Erythroblast (primary cell): ENCODE results near the gene OS9.

ENCODE experiments used
- DNase-seq, 2 experiments: peaks; one replicate each; lab custom pipeline; 2025; lab: John Stamatoyannopoulos, UW
- GATA1 ChIP-seq: IDR thresholded peaks from 2 replicates; pipeline ENCODE4 v1.6.1; 2011; ENCODE audit warnings: low read depth, mild to moderate bottlenecking, control low read depth, low read length, moderate library complexity
- POLR2A ChIP-seq: IDR thresholded peaks from 2 replicates; pipeline ENCODE4 v1.6.1; 2011; ENCODE audit warnings: mild to moderate bottlenecking, low read length

The OS9 gene

DNA sequence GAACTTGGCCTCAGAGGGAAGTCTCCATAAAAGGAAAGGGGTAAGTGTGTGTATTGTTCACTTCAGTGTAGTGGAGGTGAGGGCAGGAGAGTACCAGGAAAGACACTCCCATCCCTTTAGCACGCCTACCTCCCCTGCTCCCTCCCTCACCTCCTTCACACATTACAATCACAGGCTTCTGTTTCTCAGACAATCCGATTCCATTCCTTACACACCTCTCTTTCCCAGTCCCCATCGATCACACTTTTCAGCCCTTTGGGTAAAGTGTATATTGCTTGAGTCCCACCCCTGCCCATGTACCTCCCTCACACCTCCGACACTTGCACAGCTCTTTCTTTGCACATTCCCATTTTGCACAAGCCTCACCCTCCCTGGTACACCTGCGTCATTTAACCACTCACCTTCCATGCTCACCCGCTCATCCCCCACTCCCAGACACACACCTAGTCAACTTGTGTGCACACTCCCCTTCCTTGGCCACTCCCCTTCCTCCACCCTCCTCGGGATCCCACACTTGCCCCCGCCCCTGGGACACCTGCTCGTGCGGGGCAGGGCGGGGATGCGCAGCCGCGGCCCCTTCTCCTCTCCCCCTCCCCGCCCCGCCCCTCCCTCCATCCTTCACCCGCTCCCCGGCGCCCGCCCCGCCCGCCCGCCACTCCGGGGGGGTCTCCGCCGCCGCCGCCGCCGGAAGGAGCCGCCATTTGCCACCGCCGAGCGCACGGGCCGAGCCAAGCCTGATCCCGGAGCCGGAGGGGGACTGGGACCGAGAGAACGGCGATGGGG, 60.7 kb downstream of the OS9 start, which contains the start of gene MARCHF9:
TSS of gene MARCHF9 (plus strand) at position 693 of the 783 bp plus-strand sequence. CDS start 426 bp downstream, outside the sequence.
- DNase-seq, result peak; percentile 67 to 75
- no peak for TF ChIP-seq POLR2A
- TF ChIP-seq GATA1, result no peak

- DNase-seq, result no peak
- TF ChIP-seq POLR2A, result no peak
- no peak for TF ChIP-seq GATA1
Observed at GRCh38 chr12:57755194-57755453, 61.2 kb downstream of the OS9 start.

DNA sequence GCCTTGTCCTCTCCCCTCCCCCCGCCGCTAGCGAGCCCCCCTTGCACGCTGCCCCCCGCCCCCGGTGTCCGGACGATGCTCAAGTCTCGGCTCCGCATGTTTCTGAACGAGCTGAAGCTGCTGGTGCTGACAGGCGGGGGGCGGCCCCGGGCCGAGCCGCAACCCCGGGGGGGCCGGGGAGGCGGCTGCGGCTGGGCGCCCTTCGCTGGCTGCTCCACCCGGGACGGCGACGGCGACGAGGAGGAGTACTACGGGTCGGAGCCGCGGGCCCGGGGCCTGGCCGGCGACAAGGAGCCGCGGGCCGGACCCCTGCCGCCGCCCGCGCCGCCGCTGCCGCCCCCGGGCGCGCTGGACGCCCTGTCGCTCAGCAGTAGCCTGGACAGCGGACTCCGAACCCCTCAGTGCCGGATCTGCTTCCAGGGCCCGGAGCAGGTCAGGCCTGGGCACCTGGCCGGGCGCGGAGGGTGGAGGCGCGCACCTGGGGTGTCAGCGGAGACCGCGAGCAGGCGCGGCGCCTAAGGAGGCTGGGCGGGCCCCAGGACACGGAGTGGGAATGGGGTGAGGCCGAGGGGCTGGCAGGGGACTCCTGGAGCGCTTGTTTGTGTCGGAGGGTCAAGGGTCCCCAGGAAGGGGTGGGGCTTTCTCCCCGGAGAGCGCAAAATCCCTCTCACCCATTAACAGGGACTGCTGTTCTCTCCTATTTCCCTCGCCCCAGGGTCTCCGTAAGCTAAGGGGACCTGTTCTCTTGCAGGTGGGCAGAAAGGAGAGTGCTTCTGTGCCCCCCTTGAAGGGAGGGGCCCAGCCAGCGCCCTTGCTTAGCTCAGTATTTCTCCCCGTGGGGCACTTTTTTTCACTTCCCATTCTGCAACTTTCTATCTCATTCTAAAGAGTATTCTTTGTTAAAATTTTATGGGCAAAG, 61.8 kb downstream of the OS9 start:
- peak; percentile 41 to 59 for DNase-seq
- no peak for TF ChIP-seq GATA1
- TF ChIP-seq POLR2A, result no peak

- peak; percentile 73 to 83 for DNase-seq
- TF ChIP-seq GATA1 (no peak), POLR2A (no peak)
Observed at GRCh38 chr12:57756406-57757341, 62.7 kb downstream of the OS9 start.

GRCh38 chr12:57757771-57758170, 63.8 kb downstream of the OS9 start:
- TF ChIP-seq GATA1 (no peak), POLR2A (no peak)
- DNase-seq, result no peak

DNA sequence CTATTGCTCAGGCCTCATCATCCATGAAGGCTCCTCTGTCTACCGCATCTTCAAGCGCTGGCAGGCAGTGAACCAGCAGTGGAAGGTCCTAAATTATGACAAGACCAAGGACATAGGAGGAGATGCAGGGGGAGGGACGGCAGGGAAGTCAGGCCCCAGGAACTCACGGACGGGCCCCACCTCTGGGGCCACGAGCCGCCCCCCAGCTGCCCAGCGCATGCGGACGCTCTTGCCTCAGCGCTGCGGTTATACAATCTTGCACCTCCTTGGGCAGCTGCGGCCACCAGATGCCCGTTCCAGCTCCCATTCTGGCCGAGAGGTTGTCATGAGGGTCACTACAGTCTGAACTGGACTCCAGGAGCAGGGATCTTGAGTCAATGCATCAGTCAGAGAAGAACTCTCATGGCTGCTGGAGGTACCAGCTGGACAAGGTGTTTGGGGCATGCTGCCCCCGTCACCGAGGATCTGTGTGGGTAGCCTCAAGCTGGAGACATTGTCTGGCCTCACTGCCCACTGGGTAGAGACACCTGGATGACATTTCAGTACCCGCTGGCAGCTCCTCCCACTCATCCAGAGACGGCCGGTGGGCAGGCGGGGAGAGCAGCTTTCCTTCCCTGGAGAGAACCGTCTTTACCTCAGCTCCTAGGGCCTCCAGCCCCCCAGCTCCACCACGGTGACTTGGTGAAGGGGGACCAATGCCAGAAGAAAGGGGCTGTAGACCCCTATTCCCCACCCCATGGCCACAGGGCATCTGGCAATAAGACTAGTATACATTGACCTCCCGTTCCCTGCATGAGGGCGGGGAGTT, 64.8 kb downstream of the OS9 start:
- no peak for TF ChIP-seq POLR2A
- TF ChIP-seq GATA1, result no peak
- DNase-seq, result no peak

DNA sequence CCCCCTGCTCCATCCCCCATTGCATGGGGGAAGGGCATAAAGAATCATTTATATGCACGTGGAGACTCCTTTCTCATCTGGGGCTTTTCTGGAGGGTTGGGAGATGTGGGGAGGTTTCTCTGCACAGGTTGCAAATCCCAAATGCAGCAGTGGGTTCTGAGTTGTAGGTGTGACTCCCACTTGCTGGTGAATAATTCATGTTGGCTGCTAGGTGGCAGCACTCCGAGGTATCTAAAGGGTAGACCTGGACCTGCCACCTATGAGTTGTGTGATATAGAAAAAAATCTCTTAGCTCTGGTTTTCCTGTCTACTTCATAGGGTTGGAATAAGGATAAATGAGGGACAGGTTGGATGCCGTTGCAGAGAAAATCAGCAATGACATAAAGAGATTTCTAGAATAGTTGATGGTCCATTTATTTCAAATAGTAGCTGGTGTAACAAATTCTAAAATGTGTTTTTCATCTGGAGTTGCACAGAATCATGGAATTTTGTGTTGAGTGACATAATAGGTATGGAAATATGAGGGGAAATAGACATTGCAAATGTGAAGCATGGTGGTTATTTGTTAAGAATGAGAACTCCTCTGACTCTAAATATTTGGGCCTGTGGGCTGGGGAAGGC, 65.5 kb downstream of the OS9 start:
- no peak for TF ChIP-seq POLR2A
- TF ChIP-seq GATA1, result no peak
- DNase-seq, result peak; percentile 36 to 54

- TF ChIP-seq GATA1, result no peak
- TF ChIP-seq POLR2A, result no peak
Observed at GRCh38 chr12:57760347-57760982, 66.5 kb downstream of the OS9 start.

GRCh38 chr12:57761391-57761998, 67.6 kb downstream of the OS9 start:
- no peak for DNase-seq
- TF ChIP-seq GATA1 (no peak), POLR2A (no peak)

More at GRCh38 chr12:57760347-57760982, 66.5 kb downstream of the OS9 start:
- no peak for DNase-seq

- no peak for DNase-seq
- TF ChIP-seq GATA1 (no peak), POLR2A (no peak)
Observed at GRCh38 chr12:57762463-57762862, 68.5 kb downstream of the OS9 start.

DNA sequence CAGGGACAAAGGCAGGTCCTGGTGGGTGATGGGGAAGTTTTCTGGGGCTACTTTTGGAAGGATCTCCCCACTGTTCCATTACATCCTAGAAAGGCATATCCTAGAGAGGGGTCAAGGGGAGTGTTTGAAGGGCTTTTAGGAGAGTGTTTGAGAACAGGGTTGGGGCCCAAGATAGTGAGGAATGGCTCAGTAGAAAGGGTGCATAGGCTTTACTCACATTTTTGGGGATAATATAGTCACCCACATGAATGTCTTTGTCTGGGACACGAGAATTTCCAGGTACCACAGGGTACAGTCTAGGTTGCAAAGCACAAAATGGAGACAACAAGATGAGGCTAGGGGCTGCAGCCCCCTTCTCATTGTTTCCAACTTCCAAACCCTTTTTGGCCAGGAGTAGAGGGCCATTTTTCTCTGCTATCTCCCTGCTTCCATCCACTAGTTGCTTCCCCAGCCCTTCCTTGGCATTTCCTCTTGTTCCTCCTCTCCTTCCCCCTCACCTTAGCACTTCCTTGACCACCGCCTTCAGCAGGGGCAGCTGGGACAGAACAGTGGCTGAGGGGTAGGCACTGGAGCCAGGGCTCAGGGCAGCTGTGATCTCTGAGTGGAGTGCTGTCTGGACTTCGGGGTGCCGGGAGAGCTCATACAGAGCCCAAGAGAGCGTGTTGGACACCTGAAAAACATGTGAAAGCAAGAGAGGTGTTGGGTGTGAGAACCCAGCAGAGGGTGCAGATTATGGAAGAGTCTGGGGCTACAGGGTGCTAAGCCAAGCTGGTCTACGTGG, 70.1 kb downstream of the OS9 start:
- no peak for DNase-seq
- TF ChIP-seq POLR2A (no peak), GATA1 (no peak)
